Activated T-helper 17 cell treated with anti-CD3 and anti-CD28 coated beads, Interleukin-2, amount 50 U/mL, for 72 hours (primary cell): ENCODE results near the gene TTYH2. TPM values are rescaled to one million over a fixed set of nuclear protein-coding genes. Genes with fewer than 3 reads are reported as not detected.
"Not testable (repeated sequence)": the region's sequence is repeated elsewhere in the genome, so short reads cannot be mapped to it uniquely, and the experiment has no call there.

Experiments
- ATAC-seq: fragments of 150-1000 bp; cut with Tn5 transposase; replicated peaks from 2 replicates; pipeline ENCODE4 v1.10.0; 2021; ENCODE audit warnings: mild to moderate bottlenecking, moderate library complexity
- H3K27ac Mint-ChIP-seq: one replicate; pipeline ENCODE4 v1.8.0; 2022; ENCODE audit warnings: mixed read lengths
- H3K27me3 Mint-ChIP-seq: one replicate; pipeline ENCODE4 v1.8.0; 2022; ENCODE audit warnings: mixed read lengths
- H3K36me3 Mint-ChIP-seq: one replicate; pipeline ENCODE4 v1.8.0; 2022; ENCODE audit warnings: low read depth, mild to moderate bottlenecking, mixed read lengths
- H3K4me1 Mint-ChIP-seq: one replicate; pipeline ENCODE4 v1.8.0; 2022; ENCODE audit warnings: mixed read lengths
- H3K4me3 Mint-ChIP-seq: one replicate; pipeline ENCODE4 v1.8.0; 2022; ENCODE audit warnings: mild to moderate bottlenecking, mixed read lengths
- H3K9me3 Mint-ChIP-seq: one replicate; pipeline ENCODE4 v1.8.0; 2022; ENCODE audit warnings: mixed read lengths
- total RNA-seq, 2 donors: library from RNA; stranded (reverse); gene quantifications; one replicate each; pipeline ENCODE4 v1.2.3, GENCODE V29; 2022

Gene TTYH2
- total RNA-seq, 2 donors from 2014 or later: 2.6 to 13.9 TPM

DNA sequence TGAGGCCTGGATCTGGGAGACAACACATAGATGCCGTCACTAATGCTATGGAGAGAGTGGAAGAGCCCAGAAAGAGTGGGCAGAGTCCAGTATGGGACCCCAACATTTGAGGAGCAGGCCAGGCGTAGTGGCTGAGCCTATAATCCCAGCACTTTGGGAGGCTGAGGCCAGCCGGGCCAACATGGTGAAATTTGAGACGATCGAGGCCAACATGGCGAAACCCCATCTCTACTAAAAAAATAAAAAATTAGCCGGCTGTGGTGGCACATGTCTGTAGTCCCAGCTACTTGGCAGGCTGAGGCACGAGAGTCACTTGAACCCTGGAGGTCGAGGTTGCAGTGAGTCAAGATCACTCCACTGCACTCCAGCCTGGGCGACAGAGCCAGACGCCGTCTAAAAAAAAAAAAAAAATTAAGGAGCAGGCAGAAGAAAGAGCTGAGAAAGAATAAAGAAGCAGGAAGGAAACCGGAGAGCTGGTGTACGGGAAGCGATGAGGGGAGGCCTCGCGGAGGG lies 54.7 kb downstream of the TTYH2 start:
- Mint-ChIP-seq H3K36me3 (no peaks in the 10 kb centered on the region), H3K27ac (no peak overlapping the region), H3K9me3 (no peaks in the 10 kb centered on the region), H3K4me3 (no peak overlapping the region), H3K4me1 (peaks cover 5% of the 10 kb centered on the region), H3K27me3 (no peaks in the 10 kb centered on the region)
- no peak for ATAC-seq

DNA sequence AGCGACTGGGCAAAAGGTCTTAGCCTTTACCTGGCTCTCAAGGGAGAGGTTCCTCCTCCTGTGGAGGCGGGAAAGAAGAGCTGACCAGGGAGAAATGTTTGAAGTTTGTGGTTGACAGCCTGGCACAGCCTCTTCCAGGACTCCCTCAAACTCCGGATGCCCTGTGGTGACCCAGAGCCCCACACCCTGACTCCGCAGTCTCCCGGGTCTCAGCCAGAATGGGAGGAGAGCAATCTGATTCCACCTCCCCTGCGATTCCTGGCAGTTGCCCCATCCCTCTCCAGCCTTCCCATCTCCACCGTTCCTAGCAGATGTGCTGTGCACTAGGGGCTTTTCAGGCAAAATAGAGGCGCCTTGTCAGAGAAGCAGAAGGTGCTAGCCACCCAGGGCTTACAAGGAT lies 55.2 kb downstream of the TTYH2 start:
- no peak overlapping the region for H3K4me3 Mint-ChIP-seq
- no peak for ATAC-seq
- H3K4me1 Mint-ChIP-seq: peaks cover 5% of the 10 kb centered on the region
- no peaks in the 10 kb centered on the region for H3K27me3 Mint-ChIP-seq
- no peaks in the 10 kb centered on the region for H3K9me3 Mint-ChIP-seq
- no peak overlapping the region for H3K27ac Mint-ChIP-seq
- H3K36me3 Mint-ChIP-seq: no peaks in the 10 kb centered on the region

DNA sequence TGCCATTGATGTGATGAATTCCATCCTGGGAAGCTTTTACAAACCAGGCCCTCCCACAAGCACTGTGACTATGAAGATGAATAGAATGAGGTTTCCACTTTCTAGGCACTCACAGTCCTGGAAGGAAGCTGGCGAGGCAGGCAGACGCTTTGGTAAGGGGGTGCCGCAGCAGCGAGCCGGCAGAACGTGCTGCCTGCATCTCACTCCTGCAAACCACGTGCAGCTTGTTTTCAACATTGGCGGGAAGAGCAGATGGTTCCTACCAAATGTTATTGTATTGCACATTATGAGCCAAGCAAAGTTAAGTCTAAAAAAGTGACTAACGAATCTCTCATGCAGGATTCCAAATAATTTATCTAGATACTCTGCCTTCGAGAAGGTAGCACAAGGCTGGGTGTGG lies 57.0 kb downstream of the TTYH2 start:
- ATAC-seq: no peak
- no peaks in the 10 kb centered on the region for H3K27me3 Mint-ChIP-seq
- H3K4me1 Mint-ChIP-seq: peaks cover 10% of the 10 kb centered on the region

GRCh38 chr17:74271281-74271680 lies 57.9 kb downstream of the TTYH2 start:
- Mint-ChIP-seq H3K36me3 (no peaks in the 10 kb centered on the region), H3K27me3 (no peaks in the 10 kb centered on the region), H3K9me3 (no peaks in the 10 kb centered on the region), H3K4me3 (no peak overlapping the region), H3K27ac (no peak overlapping the region), H3K4me1 (peaks cover 10% of the 10 kb centered on the region)
- ATAC-seq: no peak

More for the DNA sequence above, 57.0 kb downstream of the TTYH2 start:
- no peak overlapping the region for H3K27ac Mint-ChIP-seq
- no peaks in the 10 kb centered on the region for H3K36me3 Mint-ChIP-seq
- no peaks in the 10 kb centered on the region for H3K9me3 Mint-ChIP-seq
- H3K4me3 Mint-ChIP-seq: no peak overlapping the region

DNA sequence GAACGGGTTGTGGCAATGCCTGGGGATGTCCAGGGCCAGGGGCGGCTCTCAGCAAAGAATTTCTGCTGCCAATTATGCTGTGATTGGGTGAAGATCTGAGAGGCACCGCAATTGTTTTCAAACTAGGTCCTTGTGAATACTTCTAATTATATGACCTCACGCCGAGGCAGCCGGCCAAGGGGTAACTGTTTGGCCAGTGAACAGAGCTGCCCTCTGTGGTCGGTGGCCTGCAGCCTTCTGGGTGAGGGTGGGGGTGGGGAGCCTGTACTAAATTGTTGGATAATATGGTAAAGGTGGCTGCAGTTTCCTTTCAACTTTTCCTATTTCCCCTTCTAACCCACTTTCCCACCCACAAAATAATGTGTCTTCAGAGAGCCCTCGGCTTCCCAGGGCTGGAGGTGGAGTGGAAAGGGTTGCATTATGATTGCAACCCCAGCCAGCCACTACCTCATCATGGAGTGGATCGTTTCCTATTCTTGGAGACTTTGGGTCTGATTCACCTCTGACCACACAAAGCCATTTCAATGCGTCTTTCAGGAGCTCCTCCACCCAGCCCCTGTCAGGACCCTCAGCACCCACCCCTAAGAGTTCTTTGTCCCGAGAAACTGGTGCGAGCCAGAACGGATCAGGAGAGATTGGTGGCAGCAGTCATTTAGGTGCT lies 58.7 kb downstream of the TTYH2 start:
- H3K27me3 Mint-ChIP-seq: no peaks in the 10 kb centered on the region
- H3K4me1 Mint-ChIP-seq: peaks cover 16% of the 10 kb centered on the region
- H3K36me3 Mint-ChIP-seq: no peaks in the 10 kb centered on the region
- no peak overlapping the region for H3K4me3 Mint-ChIP-seq
- H3K27ac Mint-ChIP-seq: peak overlapping the region; percentile 93
- no peak for ATAC-seq
- no peaks in the 10 kb centered on the region for H3K9me3 Mint-ChIP-seq

GRCh38 chr17:74272731-74273201 lies 59.4 kb downstream of the TTYH2 start:
- Mint-ChIP-seq H3K36me3 (no peaks in the 10 kb centered on the region), H3K4me1 (peaks cover 14% of the 10 kb centered on the region), H3K27me3 (no peaks in the 10 kb centered on the region), H3K4me3 (peak overlapping the region; percentile 85), H3K27ac (peak overlapping the region; percentile 93), H3K9me3 (no peaks in the 10 kb centered on the region)
- ATAC-seq: no peak

- H3K4me3 Mint-ChIP-seq: peak within 1 kb of the TSS; percentile 85
- peak; percentile 54 for ATAC-seq
- no peaks in the 10 kb centered on the region for H3K27me3 Mint-ChIP-seq
- H3K27ac Mint-ChIP-seq: peak within 1 kb of the TSS; percentile 93
- H3K9me3 Mint-ChIP-seq: no peaks in the 10 kb centered on the region
- peaks cover 12% of the 10 kb centered on the region for H3K4me1 Mint-ChIP-seq
- H3K36me3 Mint-ChIP-seq: no peaks in the 10 kb centered on the region
Observed at GRCh38 chr17:74274060-74274708, 60.8 kb downstream of the TTYH2 start, which contains the start of gene DNAI2. Gene DNAI2 (plus strand): TSS chr17:74274234. CDS start chr17:74281818, 7,584 bp downstream.

DNA sequence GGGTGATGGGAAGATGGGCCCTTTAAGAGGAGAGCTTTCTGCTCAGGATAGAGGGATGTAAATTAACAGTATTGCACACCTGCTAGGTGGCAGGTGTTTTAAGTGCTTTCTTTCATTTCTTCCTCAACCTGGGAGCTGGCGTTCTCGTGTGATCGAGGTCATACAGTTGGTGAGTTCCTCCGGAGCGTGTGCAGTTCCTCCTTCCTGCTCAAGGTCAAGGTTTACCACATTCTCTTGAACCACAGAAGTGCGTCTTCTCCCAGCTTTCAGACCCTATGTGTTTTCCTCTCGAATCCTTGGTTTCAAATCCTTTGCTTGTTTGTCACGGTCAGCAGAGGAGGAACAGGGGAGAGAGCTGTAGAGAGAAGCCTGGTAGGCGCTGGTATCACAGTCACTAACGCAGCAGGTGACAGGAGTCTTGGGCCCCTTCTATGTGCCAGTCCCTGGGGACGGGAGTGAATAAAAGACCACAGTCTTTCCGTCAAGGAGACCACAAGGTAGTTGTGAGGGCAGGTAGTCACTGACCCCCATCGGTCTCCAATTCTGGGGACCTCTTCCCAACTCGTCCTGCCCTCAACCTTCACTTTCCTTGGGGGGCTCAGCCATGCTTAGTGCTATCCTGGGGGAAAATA lies 61.5 kb downstream of the TTYH2 start:
- Mint-ChIP-seq H3K4me3 (peak overlapping the region; percentile 85), H3K36me3 (no peaks in the 10 kb centered on the region), H3K27me3 (no peaks in the 10 kb centered on the region), H3K27ac (peak overlapping the region; percentile 93), H3K4me1 (peaks cover 14% of the 10 kb centered on the region), H3K9me3 (no peaks in the 10 kb centered on the region)
- peak; percentile 62 for ATAC-seq

DNA sequence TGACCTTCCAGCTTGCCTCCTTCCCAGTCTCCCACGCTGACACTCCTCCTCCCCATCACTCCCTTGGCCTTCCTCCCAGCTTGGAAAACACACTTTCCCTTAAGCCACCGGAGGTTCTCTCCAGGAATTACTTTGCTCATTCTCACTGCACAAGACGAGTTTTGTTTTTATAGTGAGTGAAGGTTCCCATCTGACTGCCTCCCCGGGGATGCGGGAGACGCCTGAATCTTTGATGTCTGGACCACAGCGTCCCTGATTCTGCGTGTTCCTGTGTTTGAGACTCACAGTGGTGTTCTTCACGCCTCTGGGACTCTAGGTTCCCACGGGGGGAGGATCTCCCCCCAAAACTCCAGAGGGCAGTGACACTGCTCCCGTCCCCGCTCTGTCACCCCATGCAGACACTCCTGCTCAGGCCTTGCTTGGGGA lies 62.7 kb downstream of the TTYH2 start:
- Mint-ChIP-seq H3K27ac (peak overlapping the region; percentile 93), H3K27me3 (no peaks in the 10 kb centered on the region), H3K36me3 (no peaks in the 10 kb centered on the region), H3K9me3 (no peaks in the 10 kb centered on the region), H3K4me3 (no peak overlapping the region), H3K4me1 (peaks cover 17% of the 10 kb centered on the region)
- no peak for ATAC-seq

GRCh38 chr17:74276541-74277009 lies 63.2 kb downstream of the TTYH2 start:
- Mint-ChIP-seq H3K4me3 (no peak overlapping the region), H3K9me3 (no peaks in the 10 kb centered on the region), H3K27me3 (no peaks in the 10 kb centered on the region), H3K36me3 (no peaks in the 10 kb centered on the region), H3K27ac (peak overlapping the region; percentile 93), H3K4me1 (peaks cover 17% of the 10 kb centered on the region)
- no peak for ATAC-seq

- H3K4me3 Mint-ChIP-seq: no peak overlapping the region
- H3K27ac Mint-ChIP-seq: peak overlapping the region; percentile 63
- no peaks in the 10 kb centered on the region for H3K27me3 Mint-ChIP-seq
- no peaks in the 10 kb centered on the region for H3K36me3 Mint-ChIP-seq
- no peaks in the 10 kb centered on the region for H3K9me3 Mint-ChIP-seq
- H3K4me1 Mint-ChIP-seq: peaks cover 20% of the 10 kb centered on the region
- no peak for ATAC-seq
Observed at GRCh38 chr17:74277935-74278334, 64.6 kb downstream of the TTYH2 start.

GRCh38 chr17:74279617-74280016 lies 66.2 kb downstream of the TTYH2 start:
- H3K27ac Mint-ChIP-seq: peak overlapping the region; percentile 88
- not testable (repeated sequence) for ATAC-seq, H3K27me3 Mint-ChIP-seq, H3K36me3 Mint-ChIP-seq, H3K9me3 Mint-ChIP-seq
- peaks cover 18% of the 10 kb centered on the region for H3K4me1 Mint-ChIP-seq
- H3K4me3 Mint-ChIP-seq: peak overlapping the region; percentile 72

- H3K27me3 Mint-ChIP-seq: no peaks in the 10 kb centered on the region
- peak overlapping the region; percentile 88 for H3K27ac Mint-ChIP-seq
- no peaks in the 10 kb centered on the region for H3K36me3 Mint-ChIP-seq
- H3K4me3 Mint-ChIP-seq: peak overlapping the region; percentile 72
- peak; percentile 73 for ATAC-seq
- H3K4me1 Mint-ChIP-seq: peaks cover 18% of the 10 kb centered on the region
- no peaks in the 10 kb centered on the region for H3K9me3 Mint-ChIP-seq
Observed at GRCh38 chr17:74280093-74280513, 66.7 kb downstream of the TTYH2 start.

DNA sequence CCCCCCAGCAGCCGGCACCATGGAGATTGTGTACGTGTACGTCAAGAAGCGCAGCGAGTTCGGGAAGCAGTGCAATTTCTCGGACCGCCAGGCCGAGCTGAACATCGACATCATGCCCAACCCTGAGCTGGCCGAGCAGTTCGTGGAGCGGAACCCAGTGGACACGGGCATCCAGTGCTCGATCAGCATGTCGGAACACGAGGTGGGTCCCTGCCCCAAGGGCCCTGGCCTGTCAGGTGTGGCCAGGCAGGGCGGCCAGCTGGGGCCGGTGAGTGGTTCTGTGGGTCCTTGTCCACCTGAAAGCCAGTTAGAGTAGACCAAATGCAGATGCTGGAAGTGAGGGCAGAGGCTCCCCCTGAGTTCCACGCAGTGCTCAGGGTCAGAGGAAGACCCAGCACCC lies 68.4 kb downstream of the TTYH2 start:
- Mint-ChIP-seq H3K9me3 (no peaks in the 10 kb centered on the region), H3K4me3 (peak overlapping the region; percentile 68), H3K36me3 (no peaks in the 10 kb centered on the region), H3K4me1 (peaks cover 12% of the 10 kb centered on the region), H3K27me3 (no peaks in the 10 kb centered on the region), H3K27ac (peak overlapping the region; percentile 99)
- no peak for ATAC-seq
